GM18498 (cell line): ENCODE measurements around the gene HTR3C.

Experiments used
- ATAC-seq: cut with Tn5 transposase; IDR thresholded peaks from one replicate; pipeline ENCODE4 v1.9.1; 2021; ENCODE audit warnings: mild to moderate bottlenecking, moderate library complexity; ENCODE audit not compliant: unreplicated experiment

Gene HTR3C

DNA sequence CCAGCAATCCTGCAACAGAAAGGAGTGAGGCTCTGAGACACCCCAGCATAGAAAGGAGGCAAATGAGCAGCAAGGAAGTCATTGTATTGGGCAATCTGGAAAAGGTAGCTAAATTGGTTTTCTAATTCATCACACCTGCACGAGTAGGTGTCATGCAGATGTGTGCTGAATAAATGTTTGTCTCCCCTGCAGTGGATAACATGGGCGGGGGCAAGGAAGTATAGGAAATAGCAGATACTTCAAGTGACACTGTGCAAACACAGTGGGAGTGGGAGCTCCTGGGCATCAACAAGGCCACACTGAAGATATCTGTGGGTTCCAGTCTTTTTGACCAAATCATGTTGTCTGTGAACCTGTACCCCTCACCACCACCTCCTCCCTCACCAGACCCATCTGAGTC lies 29.6 kb downstream of the HTR3C start:
- ATAC-seq = no peak

DNA sequence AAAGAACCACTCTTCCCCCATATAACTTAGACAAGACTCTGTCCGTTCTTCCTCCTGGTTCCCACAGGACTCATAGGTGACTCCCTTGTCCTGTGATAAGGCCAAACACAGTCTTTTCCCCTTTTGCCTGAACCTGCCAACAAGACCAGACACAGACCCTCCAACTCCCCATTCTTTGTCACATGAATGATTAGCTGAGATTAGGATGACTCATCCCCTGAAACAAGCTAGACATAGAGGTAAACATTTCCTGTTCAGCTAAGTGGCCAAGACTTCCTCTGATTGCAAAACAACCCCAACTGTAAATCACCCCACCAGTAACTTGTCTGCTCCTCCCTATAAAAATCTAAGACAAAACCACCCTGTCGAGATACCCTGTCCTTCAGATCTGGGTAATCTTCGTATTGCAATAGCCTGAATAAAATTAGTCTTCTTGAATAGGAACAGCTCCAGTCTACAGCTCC lies 32.6 kb downstream of the HTR3C start:
- ATAC-seq = no peak

DNA sequence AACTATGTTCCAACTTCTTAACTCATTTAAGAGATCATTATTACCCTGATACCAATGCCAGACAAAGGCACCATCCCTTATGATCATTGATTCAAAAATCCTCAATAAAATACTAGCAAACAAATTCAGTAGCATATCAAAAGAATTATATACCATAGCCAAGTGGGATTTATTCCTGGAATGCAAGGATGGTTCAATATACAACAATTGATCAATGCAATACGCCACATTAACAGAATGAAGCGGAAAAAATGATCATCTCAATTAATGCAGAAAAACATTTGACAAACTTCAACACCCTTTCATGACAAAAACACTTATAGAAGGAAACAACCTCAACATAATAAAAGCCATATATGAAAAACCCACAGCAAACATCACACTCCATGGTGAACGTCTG lies 39.4 kb downstream of the HTR3C start:
- ATAC-seq = no peak

DNA sequence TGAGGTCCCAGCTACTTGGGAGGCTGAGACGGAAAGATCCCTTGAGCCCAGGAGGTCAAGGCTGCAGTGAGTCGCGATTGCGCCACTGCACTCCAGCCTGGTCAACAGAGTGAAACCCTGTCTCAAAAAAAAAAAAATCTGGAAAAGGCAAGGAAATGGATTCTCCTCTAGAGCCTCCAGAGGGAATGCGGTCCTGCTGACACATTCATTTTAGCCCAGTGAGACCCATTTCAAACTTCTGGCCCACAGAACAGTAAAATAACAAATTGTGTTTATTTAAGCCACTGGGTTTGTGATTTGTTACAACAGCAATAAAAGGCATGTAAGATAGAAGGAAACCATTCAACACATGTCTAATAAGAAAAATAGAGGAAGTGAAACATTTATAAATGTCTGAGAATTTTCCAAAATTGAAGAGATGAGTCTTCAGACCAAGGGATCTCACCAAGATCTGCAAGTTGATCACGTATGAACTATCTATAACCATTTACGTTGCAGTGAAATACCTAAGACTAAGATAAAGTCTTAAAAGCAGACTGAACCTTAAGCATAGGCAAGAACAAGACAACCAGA lies 44.0 kb downstream of the HTR3C start, which contains the start of gene HTR3E:
Gene HTR3E, plus strand, starts transcription at position 254 of the 573 bp plus-strand sequence. CDS start 466 bp downstream, outside the sequence.
- ATAC-seq = no peak

DNA sequence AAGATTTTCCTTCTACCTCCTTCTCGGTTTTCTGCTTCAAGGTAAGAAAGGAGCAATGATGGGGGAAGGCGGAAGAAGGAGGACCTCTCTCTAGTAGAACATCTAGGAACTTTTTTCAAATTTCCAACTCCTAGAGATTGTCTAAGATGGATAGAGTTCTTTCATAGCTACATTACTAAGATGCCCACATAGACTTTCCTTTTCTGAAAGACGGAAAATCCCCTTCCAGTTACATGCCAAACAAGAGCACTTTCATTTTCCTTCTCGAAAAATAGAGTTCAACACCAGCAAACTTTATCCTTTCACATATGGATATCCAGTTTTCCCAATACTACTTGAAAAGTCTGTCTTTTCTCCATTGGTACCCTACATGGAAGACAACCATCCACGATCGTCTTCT lies 44.7 kb downstream of the HTR3C start:
- no peak for ATAC-seq

DNA sequence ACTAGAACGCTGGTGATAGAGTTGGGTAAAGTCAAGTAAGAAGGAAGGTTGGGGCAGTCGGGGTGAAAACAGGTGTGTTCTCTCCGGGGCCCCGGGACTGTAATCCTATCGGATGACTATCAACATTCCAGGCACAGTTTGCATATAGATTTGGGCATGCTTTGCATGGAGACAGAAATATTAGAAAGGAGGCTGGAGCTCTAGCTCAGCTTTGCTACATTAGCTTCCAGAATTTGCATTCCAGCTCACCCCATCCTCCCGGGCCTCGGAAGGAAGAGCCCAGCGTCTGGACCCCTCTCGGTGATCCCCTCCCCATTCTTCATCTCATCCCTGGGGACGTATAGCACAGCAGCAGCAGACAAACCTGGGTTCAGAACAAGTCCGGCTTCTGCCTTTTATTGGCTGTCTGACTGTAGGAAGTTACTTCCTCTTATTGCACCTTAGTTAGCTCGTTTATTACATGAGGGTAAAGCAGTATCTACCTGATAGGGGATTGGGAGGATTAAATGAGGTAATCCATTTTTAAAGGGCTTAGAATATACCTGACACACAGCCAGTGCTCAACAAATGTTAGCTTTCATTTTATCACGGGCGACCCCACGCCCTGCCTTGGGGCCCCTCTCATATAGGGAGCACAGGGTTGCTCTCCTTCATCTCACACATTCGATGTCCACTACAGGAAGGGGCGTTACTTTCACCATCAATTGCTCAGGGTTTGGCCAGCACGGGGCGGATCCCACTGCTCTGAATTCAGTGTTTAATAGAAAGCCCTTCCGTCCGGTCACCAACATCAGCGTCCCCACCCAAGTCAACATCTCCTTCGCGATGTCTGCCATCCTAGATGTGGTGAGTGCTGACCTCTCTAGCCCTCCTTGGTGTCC lies 47.2 kb downstream of the HTR3C start:
- no peak for ATAC-seq
